Motor neuron (in vitro differentiated cells): ENCODE measurements around the gene MYLK. TPM values are rescaled to one million over a fixed set of nuclear protein-coding genes. Genes with fewer than 3 reads are reported as not detected.

Experiments used
- ATAC-seq, 8 experiments: fragments of 200-7000 bp; cut with Tn5 transposase; replicated peaks in 6 of 8; 2 replicates each; pipeline ENCODE4 v1.8.0; 2021; ENCODE audit warnings: mild to moderate bottlenecking in 8 of 8, moderate library complexity in 8 of 8
- H3K27ac ChIP-seq, 2 donors: fragments of 250-450 bp; sonication (Bioruptor Pico); 2 replicates each; pipeline ENCODE4 v1.9.0; 2021; ENCODE audit warnings: antibody characterized with exemption in 2 of 2, mild to moderate bottlenecking in 2 of 2, moderate library complexity in 1 of 2
- H3K4me1 ChIP-seq, 2 donors: fragments of 250-450 bp; sonication (Bioruptor Pico); replicated peaks in 1 of 2; 2 replicates each; pipeline ENCODE4 v1.6.1; 2021; ENCODE audit warnings: antibody characterized with exemption in 2 of 2, mild to moderate bottlenecking in 2 of 2, moderate library complexity in 1 of 2
- H3K4me3 ChIP-seq, 5 donors: fragments of 250-450 bp; sonication (Bioruptor Pico); 2 replicates each; pipeline ENCODE4 v1.9.0; 2021; ENCODE audit warnings: antibody characterized with exemption in 5 of 5, mild to moderate bottlenecking in 5 of 5, moderate library complexity in 4 of 5
- WGBS, 10 experiments: fragments of 450-650 bp; shearing (Covaris generic); methylation state at CpG; one replicate each; pipeline ENCODE4 v1.0.0; 2022; 5-methylcytosine and 5-hydroxymethylcytosine counted together
- in situ Hi-C, 9 experiments: fragments of 400-800 bp; cut with MboI; loops; one replicate each; pipeline ENCODE4 v1.15.0; 2021; ENCODE audit warnings: low sequenced_read_pairs in 9 of 9, low pct_unique_long_range_greater_than_20kb in 2 of 9; ENCODE audit not compliant: unreplicated experiment in 9 of 9
- total RNA-seq, 8 experiments: library from RNA; unstranded; fragments of 300-600 nt; gene quantifications; 2 replicates each; pipeline versions ENCODE4 v1.2.3 to v1.2.4, GENCODE V29; 2022

Gene MYLK
- total RNA-seq, 8 experiments from 2014 or later, result 1.8 to 18.7 (median 6.1) TPM

DNA sequence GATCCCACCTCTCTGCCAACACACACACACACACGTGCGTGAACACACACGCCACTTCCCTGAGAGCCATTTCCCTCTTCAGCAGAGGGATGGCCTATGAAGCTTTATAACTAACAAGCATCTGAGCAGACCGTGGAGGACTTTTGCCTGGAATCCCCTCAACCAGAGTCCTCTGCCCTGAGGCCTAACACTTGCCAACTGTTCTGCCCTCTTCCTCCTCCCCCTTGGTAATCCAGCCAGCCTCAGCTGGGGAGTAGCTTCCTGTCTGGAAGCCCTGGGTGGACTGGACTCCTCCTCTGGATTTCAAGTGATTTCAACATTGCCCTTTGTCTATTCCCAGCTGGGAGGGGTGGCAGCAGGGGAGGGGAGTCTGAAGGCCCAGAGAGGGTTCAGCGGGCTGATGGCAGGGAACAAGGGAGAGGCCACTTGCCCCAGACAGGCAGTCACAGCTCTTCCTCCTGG lies 230.9 kb downstream of the MYLK start:
- in situ Hi-C loops, result loop anchor here in 4 of 9 experiments (10.0 kb wide), 2 partner anchors 52 to 62 kb away; no protein-coding TSS in a partner anchor

GRCh38 chr3:123652342-123652984 lies 231.7 kb downstream of the MYLK start:
- ATAC-seq, result peak; percentile 85 to 93 (median 90)
- 5 to 100% (median 60%) methylated on average over 1 to 4 of the region's 9 CpGs; no CpG with 5 or more reads in 3 of the 10 experiments for WGBS, 10 experiments
- in situ Hi-C loops, result loop anchor here in 4 of 9 experiments (10.0 kb wide), 2 partner anchors 52 to 62 kb away; no protein-coding TSS in a partner anchor
- peak overlapping the region in 1 of 2 donors; percentile 72 for H3K27ac ChIP-seq
- H3K4me1 ChIP-seq, result peaks cover 21 to 24% of the 10 kb centered on the region in 2 donors
- H3K4me3 ChIP-seq, result no peak overlapping the region

More for the DNA sequence above, 230.9 kb downstream of the MYLK start:
- no peak overlapping the region for H3K4me3 ChIP-seq
- WGBS, 10 experiments, result 0 to 100% (median 92%) methylated on average over 1 to 3 of the region's 5 CpGs; no CpG with 5 or more reads in 4 of the 10 experiments
- peaks cover 21 to 24% of the 10 kb centered on the region in 2 donors for H3K4me1 ChIP-seq
- H3K27ac ChIP-seq, result peak overlapping the region; percentile 72 to 77
- ATAC-seq, result peak; percentile 67 to 80 (median 72)

DNA sequence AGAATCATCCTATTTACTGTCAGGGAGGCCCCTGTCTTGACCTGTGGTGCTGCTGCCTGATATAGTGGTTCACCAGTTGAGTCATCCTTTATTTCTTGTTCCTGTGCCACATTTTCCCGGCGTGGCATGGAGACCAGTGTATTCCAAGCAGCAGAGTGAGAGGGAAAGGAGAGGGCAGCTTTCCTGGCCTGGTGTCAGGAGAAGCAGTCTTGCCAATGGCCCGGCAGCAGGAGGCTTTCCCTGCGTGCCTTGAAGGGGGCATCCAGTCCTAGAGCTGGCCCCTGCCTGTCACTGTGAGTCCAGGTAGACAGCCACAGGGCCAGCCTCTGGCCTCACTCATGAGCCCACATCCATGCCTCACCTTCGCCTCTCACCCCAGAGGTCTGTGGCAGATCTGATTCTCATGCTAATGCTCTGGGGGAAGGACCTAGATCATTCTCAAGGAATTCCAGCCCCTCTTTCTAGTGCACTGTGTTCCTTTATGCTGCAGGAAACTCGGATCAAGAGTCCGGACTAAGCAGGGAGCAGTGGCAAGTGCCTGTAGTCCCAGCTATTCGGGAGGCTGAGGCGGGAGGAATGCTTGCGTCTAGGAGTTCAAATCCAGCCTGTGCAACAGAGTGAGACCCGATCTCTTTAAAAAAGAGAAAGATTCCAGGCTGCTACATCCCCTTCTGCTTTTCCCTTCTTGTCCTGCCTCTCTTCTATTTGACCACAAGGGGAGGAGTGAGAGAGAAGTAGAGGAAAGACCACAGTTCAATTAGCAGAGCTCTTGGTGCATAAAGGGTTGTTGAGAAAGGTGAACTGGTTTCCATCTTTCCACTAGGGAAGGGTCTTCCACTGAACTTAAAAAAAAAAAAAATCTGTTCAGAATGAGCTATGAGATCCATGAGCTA lies 232.4 kb downstream of the MYLK start:
- Histone ChIP-seq H3K27ac (no peak overlapping the region), H3K4me1 (peaks cover 21 to 24% of the 10 kb centered on the region in 2 donors), H3K4me3 (no peak overlapping the region)
- WGBS, 10 experiments, result 0 to 87% (median 68%) methylated on average over 1 to 7 of the region's 11 CpGs; no CpG with 5 or more reads in 2 of the 10 experiments
- in situ Hi-C loops, result loop anchor here in 4 of 9 experiments (10.0 kb wide), 2 partner anchors 53 to 63 kb away; no protein-coding TSS in a partner anchor
- ATAC-seq, result peak in 2 of 8 experiments; percentile 6 to 7

GRCh38 chr3:123650101-123650500 lies 234.0 kb downstream of the MYLK start:
- in situ Hi-C loops, result loop anchor here in 4 of 9 experiments (10.0 kb wide), 2 partner anchors 55 to 65 kb away; no protein-coding TSS in a partner anchor
- no peak for ATAC-seq
- 38 to 100% (median 94%) methylated on average over 1 to 6 of the region's 8 CpGs; no CpG with 5 or more reads in 4 of the 10 experiments for WGBS, 10 experiments
- H3K27ac ChIP-seq, result no peak overlapping the region
- peaks cover 21 to 24% of the 10 kb centered on the region in 2 donors for H3K4me1 ChIP-seq
- no peak overlapping the region for H3K4me3 ChIP-seq

GRCh38 chr3:123648696-123649405 lies 235.3 kb downstream of the MYLK start:
- in situ Hi-C loops, result loop anchor here in 1 of 9 experiments (10.0 kb wide), 1 partner anchor 66 kb away; no protein-coding TSS in a partner anchor
- WGBS, 10 experiments, result 50 to 100% (median 80%) methylated on average over 1 to 4 of the region's 10 CpGs; no CpG with 5 or more reads in 4 of the 10 experiments
- Histone ChIP-seq H3K4me3 (no peak overlapping the region), H3K27ac (no peak overlapping the region), H3K4me1 (peaks cover 20% of the 10 kb centered on the region in 2 donors)
- ATAC-seq, result no peak

DNA sequence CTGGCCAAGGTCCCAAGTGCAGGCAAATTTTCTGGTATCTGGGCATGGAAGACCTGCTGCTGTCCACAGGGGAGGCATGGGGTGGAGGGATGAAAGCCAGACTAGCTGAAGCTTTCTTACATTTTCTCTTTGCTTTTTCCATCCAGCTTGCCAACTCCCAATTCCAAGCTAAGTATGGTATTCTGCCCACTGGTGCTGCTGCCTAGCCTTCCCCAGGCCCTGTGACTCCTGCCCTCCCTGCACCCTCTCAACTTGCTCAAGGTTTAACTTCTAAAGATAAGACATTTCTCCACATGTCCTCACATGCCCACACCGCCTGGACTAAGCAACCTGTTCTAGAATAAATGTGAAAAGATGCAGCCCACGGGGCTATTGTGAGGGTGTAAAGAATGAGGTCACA lies 239.8 kb downstream of the MYLK start:
- in situ Hi-C loops, result loop anchor here in 1 of 9 experiments (10.0 kb wide), 1 partner anchor 70 kb away; no protein-coding TSS in a partner anchor

DNA sequence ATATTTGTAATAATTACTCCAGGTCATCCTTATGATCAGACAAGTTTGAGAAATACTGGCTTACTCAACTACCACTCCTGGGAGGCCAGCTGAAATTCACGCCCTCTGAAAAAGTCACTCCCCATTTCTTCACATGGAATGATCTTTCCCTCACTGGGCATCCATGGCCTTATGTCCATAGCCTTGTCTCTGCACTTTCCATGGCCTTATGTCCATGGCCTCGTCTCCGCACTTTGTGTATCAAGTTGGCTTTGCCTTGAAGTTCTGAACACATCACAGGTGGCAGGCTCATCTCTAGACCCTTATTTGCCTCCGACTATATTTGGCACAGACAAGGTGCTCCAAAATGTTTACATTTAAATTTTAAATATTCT lies 241.2 kb downstream of the MYLK start:
- H3K27ac ChIP-seq, result no peak overlapping the region
- H3K4me1 ChIP-seq, result no peaks in the 10 kb centered on the region
- WGBS, 10 experiments, result 56 to 100% (median 88%) methylated on average over 1 to 4 of the region's 4 CpGs
- in situ Hi-C loops, result loop anchor here in 1 of 9 experiments (10.0 kb wide), 1 partner anchor 72 kb away; no protein-coding TSS in a partner anchor
- no peak overlapping the region for H3K4me3 ChIP-seq
- ATAC-seq, result no peak

More for the DNA sequence above, 239.8 kb downstream of the MYLK start:
- Histone ChIP-seq H3K4me1 (no peaks in the 10 kb centered on the region), H3K27ac (no peak overlapping the region), H3K4me3 (no peak overlapping the region)
- no peak for ATAC-seq
- WGBS, 10 experiments, result 80 to 100% (median 100%) methylated on average over 2 of the region's 2 CpGs; no CpG with 5 or more reads in 7 of the 10 experiments

DNA sequence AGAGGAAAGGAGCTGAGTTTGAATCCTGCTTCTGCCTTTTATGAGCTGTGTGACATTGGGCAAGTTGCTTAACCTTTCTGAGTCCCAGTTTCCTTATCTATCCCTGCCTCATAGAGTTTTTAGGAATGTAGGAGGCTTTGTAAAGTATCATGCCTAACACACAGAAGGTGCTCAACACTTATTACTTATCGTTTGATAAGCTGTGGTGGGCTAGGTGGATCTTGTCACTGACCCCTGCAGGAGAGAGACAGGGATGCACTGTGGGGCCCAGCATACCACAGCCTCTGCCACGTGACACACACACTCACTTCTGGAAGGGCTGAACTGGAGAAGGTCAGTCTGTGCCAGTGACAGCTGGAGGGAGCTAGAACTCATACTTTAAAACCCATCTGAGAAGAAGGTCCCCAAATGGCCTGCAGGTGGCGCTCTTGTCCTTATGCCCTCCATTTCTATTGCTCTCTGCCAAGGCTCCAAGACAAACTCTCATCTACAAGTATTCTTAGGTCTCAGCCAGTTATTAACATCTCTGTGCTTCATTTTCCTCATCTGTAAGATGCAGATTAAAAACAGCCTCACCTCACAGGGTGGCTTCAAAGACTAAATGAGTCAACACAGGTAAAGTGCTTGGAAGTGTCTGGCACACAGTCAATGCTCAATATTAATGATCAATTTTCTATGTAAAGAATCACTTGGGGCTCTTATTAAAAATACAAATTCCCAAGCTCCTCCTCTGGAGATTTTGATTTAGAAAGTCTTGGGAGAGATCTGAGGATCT lies 241.8 kb downstream of the MYLK start:
- Histone ChIP-seq H3K4me1 (no peaks in the 10 kb centered on the region), H3K4me3 (no peak overlapping the region), H3K27ac (no peak overlapping the region)
- ATAC-seq, result peak in 7 of 8 experiments; percentile 36 to 99 (median 78)
- in situ Hi-C loops, result loop anchor here in 1 of 9 experiments (10.0 kb wide), 1 partner anchor 72 kb away; no protein-coding TSS in a partner anchor
- 0 to 100% (median 50%) methylated on average over 1 to 3 of the region's 3 CpGs; no CpG with 5 or more reads in 3 of the 10 experiments for WGBS, 10 experiments

- Histone ChIP-seq H3K4me1 (peaks cover 0 to 3% of the 10 kb centered on the region in 2 donors), H3K27ac (no peak overlapping the region), H3K4me3 (no peak overlapping the region)
- in situ Hi-C loops, result loop anchor here in 1 of 9 experiments (10.0 kb wide), 1 partner anchor 73 kb away; no protein-coding TSS in a partner anchor
- 100% methylated on average over 1 of the region's 4 CpGs; no CpG with 5 or more reads in 9 of the 10 experiments for WGBS, 10 experiments
- ATAC-seq, result no peak
Observed at GRCh38 chr3:123641505-123641904, 242.6 kb downstream of the MYLK start.

GRCh38 chr3:123640740-123641462 lies 243.2 kb downstream of the MYLK start:
- in situ Hi-C loops, result loop anchor here in 1 of 9 experiments (10.0 kb wide), 1 partner anchor 74 kb away; no protein-coding TSS in a partner anchor
- peak in 1 of 8 experiments; percentile 24 for ATAC-seq
- whole genome bisulfite sequencing, 10 experiments, result 11 to 93% (median 68%) methylated on average over 1 to 4 of the region's 4 CpGs; no CpG with 5 or more reads in 2 of the 10 experiments

DNA sequence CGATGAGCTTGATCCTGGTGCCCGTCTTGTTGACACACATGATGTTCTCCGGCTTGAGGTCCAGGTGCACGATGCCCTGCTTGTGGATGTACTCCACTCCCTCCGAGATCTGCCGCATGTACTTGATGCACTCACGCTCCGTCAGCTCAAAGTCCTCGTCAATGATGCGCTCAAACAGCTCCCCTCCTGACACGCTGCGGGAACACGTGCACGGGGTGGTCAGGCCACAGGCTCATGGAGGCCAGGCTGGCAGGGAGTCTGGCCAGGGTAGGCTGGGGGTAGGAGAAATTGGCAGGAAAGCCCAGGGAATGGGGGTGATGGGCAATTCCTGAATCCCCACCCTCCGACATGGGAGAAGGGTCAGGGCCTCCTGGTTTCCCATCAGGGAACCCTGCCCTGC lies 243.8 kb downstream of the MYLK start:
- no peak for ATAC-seq
- Histone ChIP-seq H3K4me3 (no peak overlapping the region), H3K4me1 (peaks cover 0 to 8% of the 10 kb centered on the region in 2 donors), H3K27ac (no peak overlapping the region)
- in situ Hi-C loops, result loop anchor here in 1 of 9 experiments (10.0 kb wide), 1 partner anchor 74 kb away; no protein-coding TSS in a partner anchor
- WGBS, 10 experiments, result 93 to 100% (median 98%) methylated on average over 4 to 10 of the region's 15 CpGs; no CpG with 5 or more reads in 7 of the 10 experiments

More at GRCh38 chr3:123640740-123641462, 243.2 kb downstream of the MYLK start:
- H3K4me3 ChIP-seq, result no peak overlapping the region
- H3K27ac ChIP-seq, result no peak overlapping the region
- H3K4me1 ChIP-seq, result peaks cover 0 to 8% of the 10 kb centered on the region in 2 donors
